ENCODE results near the gene FRMD7. TPM values are rescaled to one million over a fixed set of nuclear protein-coding genes. Genes with fewer than 3 reads are reported as not detected.
"Not testable (repeated sequence)": the region's sequence is repeated elsewhere in the genome, so short reads cannot be mapped to it uniquely, and the experiment has no call there.

FRMD7 gene
- total RNA-seq, 2 experiments from 2014 or later: not detected

DNA sequence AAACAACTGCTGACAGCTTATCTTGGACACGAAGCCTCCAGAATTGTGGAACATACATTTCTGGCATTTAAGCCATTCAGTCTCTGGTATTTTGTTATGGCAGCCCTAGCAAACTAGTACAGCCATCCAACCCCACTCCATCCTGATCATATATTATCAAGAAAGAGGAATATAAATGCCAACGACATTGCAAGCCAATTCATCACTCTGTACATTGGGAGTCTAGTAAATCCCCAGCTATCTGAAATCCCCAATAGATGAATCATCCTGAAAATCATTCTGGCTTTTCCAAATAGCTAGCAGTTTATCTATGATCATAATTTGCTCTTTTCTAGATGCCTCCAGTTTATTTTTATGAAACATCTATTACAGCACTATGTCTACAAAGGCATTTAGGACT, 41.1 kb downstream of the FRMD7 start:
- Mint-ChIP-seq H3K36me3 (ENCODE audit: low read depth) (no peaks in the 10 kb centered on the region), H3K4me3 (no peak overlapping the region), H3K9me3 (no peaks in the 10 kb centered on the region), H3K27ac (no peak overlapping the region), H3K27me3 (peaks cover 3% of the 10 kb centered on the region), H3K4me1 (peaks cover 11% of the 10 kb centered on the region)
- ChIA-PET CTCF (no interaction called here), POLR2A (no interaction called here)
- DNase-seq: no peak

DNA sequence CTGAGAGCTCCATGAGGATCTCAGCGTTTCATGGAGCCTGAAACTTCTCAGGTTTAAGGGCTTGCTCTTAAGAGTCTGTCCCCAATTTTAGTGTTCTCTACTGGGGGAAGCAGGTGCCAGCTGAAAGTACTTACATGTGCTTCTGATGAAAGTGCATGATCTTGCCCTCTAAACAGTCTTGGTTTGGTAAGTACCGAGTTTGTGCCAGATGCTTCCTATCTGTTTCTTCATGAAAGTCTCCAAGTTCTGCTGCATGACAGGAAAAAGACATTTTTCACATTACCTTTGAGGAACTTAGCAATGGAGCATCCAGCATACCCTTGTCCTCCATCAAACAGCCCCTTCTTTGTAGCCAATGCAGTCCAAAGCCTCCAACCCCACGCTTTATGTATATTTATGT, 42.0 kb downstream of the FRMD7 start:
- no peak overlapping the region for H3K4me3 Mint-ChIP-seq
- no peak overlapping the region for H3K27ac Mint-ChIP-seq
- H3K36me3 Mint-ChIP-seq (ENCODE audit: low read depth): no peaks in the 10 kb centered on the region
- H3K4me1 Mint-ChIP-seq: peaks cover 7% of the 10 kb centered on the region
- CTCF ChIA-PET: no interaction called here
- peaks cover 3% of the 10 kb centered on the region for H3K27me3 Mint-ChIP-seq
- no peaks in the 10 kb centered on the region for H3K9me3 Mint-ChIP-seq
- no peak for DNase-seq
- POLR2A ChIA-PET: no interaction called here

DNA sequence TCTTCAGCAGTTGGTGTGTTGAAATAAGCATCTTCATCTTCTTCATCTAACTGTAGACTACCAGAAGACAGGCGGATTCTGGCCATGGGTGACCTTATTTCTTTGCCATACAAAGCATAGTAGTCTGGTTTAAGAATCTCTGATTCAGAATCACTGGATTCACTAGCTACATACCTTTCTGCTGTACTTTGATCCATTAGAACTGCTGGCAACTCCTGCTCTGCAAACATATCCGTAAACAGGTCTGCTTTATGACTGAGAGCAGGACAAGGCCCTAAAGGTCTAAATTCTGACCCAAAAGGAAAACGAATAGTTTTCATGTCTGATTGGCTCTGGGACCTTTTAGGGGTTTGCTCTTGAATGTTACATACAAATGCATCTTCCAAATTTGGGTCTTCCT, 49.9 kb downstream of the FRMD7 start:
- POLR2A ChIA-PET: no interaction called here
- Mint-ChIP-seq H3K36me3 (ENCODE audit: low read depth) (peaks cover 5% of the 10 kb centered on the region), H3K4me1 (no peaks in the 10 kb centered on the region), H3K4me3 (no peak overlapping the region), H3K27ac (no peak overlapping the region), H3K27me3 (no peaks in the 10 kb centered on the region), H3K9me3 (no peaks in the 10 kb centered on the region)
- no peak for DNase-seq
- CTCF ChIA-PET: interaction anchor here (1.4 kb wide), 1 partner anchor 14 kb away, joined by 4 read pairs; no protein-coding TSS in a partner anchor

DNA sequence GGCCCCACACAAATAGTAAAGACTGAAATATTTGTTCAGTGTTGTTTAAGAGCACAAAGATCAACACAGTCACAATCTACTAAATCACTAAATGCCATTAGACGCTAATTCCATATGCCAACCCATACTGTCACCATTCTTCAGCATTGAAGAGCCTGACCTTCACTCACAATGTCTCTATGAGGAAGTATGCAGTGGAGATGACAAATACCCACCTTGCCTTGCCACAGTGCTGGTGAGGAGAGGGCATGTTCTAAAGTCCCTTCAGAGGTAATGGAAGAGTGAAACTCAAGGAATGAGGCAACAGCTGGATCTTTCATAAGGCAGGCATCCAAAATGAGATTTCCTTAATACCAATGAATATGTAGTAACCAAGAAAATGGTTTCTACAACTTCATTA, 50.4 kb downstream of the FRMD7 start:
- no peaks in the 10 kb centered on the region for H3K9me3 Mint-ChIP-seq
- no peak overlapping the region for H3K4me3 Mint-ChIP-seq
- DNase-seq: no peak
- H3K36me3 Mint-ChIP-seq (ENCODE audit: low read depth): peaks cover 7% of the 10 kb centered on the region
- no peak overlapping the region for H3K27ac Mint-ChIP-seq
- H3K27me3 Mint-ChIP-seq: no peaks in the 10 kb centered on the region
- H3K4me1 Mint-ChIP-seq: no peaks in the 10 kb centered on the region
- ChIA-PET POLR2A (no interaction called here), CTCF (no interaction called here)

DNA sequence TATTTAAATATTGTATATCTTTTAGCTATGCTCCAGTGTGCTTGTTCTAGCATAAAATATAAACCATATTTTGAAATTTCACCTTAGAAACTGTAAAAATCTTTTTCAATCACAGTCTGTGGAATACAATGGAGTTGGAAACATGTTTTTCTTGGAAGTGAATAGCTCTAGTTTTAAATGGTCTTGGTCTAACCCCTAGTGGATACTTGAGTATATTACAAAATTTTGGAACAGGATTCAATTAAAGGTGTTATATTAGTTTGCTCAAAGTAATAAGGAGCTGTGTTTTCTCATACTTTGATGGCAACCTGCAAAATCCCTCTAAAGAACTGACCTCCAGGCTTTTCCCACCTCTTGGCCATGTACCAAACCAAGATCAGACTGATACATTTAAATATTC, 56.6 kb downstream of the FRMD7 start:
- no peak overlapping the region for H3K4me3 Mint-ChIP-seq
- no peak for DNase-seq
- H3K27me3 Mint-ChIP-seq: no peaks in the 10 kb centered on the region
- no peaks in the 10 kb centered on the region for H3K4me1 Mint-ChIP-seq
- POLR2A ChIA-PET: interaction anchor here (1.4 kb wide), 1 partner anchor 50 kb away, joined by 3 read pairs; no protein-coding TSS in a partner anchor
- peaks cover 20% of the 10 kb centered on the region for H3K36me3 Mint-ChIP-seq (ENCODE audit: low read depth)
- H3K9me3 Mint-ChIP-seq: no peaks in the 10 kb centered on the region
- no peak overlapping the region for H3K27ac Mint-ChIP-seq
- CTCF ChIA-PET: interaction anchor here (0.8 to 2.2 kb wide), 9 partner anchors 11 to 230 kb away, joined by 3 to 7 read pairs (median 5); partner anchors contain the start of genes RAP2C and STK26

DNA sequence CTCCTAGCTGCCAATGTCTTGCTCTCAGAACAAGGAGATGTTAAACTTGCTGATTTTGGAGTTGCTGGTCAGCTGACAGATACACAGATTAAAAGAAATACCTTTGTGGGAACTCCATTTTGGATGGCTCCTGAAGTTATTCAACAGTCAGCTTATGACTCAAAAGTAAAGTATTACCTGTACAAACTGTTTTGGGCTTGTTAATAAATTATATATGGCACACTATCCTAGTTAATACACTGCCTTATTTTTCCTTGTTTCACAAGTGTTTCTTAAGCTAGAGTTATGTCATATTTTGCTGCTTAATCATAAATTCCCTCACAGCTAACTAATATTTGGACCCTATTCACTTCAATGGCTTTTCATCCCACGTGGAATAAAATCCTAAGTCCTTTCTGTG, 59.4 kb downstream of the FRMD7 start:
- Mint-ChIP-seq H3K27ac (no peak overlapping the region), H3K36me3 (ENCODE audit: low read depth) (peaks cover 15% of the 10 kb centered on the region), H3K4me3 (no peak overlapping the region), H3K27me3 (no peaks in the 10 kb centered on the region), H3K4me1 (no peaks in the 10 kb centered on the region), H3K9me3 (no peaks in the 10 kb centered on the region)
- POLR2A ChIA-PET: no interaction called here
- no peak for DNase-seq
- CTCF ChIA-PET: interaction anchor here (0.5 kb wide), 1 partner anchor 225 kb away, joined by 3 read pairs; no protein-coding TSS in a partner anchor

DNA sequence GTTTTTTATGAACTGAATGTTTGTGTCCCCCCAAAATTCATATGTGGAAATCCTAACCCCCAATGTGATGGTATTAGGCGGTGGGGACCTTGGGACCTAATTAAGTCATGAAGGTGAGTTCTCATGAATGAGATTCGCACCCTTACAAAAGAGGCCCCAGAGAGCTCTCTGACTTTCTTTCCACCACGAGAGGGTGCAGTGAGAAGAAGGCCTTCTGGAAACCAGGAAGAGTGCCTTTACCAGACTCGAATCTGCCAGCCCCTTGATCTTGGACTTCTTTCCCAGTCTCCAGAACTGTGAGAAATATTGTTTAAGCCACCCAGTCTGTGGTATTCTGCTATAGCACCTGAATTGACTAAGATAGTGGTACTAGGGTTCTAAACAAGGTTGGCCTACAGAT, 64.0 kb downstream of the FRMD7 start:
- POLR2A ChIA-PET: no interaction called here
- Mint-ChIP-seq H3K27ac (no peak overlapping the region), H3K4me1 (peaks cover 2% of the 10 kb centered on the region), H3K4me3 (no peak overlapping the region), H3K27me3 (no peaks in the 10 kb centered on the region), H3K9me3 (no peaks in the 10 kb centered on the region), H3K36me3 (ENCODE audit: low read depth) (peaks cover 6% of the 10 kb centered on the region)
- CTCF ChIA-PET: no interaction called here
- DNase-seq: no peak

DNA sequence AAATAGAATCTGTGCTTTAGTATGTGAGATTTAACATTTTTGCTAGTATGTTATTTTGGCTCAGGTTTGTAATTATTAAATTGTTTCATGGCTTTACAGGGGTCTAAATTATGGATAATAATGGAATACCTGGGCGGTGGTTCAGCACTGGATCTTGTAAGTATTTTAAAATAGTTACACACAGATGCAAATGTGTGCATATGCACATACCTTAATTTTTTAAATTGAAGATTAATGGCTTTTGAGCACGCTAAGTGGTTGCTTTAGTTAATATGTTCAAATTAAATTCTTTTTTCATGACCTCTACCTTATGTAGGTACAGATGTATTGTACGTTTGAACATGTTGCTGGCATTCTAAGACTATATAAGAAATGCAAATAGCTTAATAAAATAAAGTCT, 64.5 kb downstream of the FRMD7 start:
- Mint-ChIP-seq H3K27ac (no peak overlapping the region), H3K4me1 (peaks cover 2% of the 10 kb centered on the region), H3K9me3 (no peaks in the 10 kb centered on the region), H3K4me3 (no peak overlapping the region), H3K36me3 (ENCODE audit: low read depth) (peaks cover 2% of the 10 kb centered on the region), H3K27me3 (no peaks in the 10 kb centered on the region)
- no peak for DNase-seq
- ChIA-PET CTCF (no interaction called here), POLR2A (no interaction called here)

DNA sequence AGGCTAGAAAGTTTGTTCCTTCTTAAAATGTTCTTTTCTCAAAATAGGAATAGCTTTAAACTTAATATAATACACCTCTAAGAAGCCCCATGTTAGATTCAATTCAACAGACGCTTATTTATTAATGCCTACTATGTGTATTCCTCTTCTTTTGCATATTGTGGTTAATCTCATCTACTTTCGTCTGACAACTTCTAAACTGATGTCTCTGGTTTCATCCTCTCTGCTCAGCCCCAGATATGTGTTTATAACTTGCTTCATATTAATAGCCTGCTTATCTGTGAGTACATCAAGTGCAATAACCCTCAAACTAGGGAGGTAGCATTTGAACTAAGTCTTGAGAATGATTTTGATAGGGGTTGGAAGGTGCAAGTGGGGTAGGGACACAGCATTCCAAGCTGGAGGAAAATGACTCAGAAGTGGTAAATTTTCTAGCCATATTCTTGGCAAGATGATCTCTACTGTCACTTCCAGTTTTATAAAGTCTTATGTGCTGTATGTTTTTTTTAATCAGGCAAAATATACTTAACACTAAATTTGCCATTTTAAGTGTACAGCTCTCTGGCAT, 67.8 kb downstream of the FRMD7 start:
- H3K4me1 Mint-ChIP-seq: peaks cover 2% of the 10 kb centered on the region
- no peak overlapping the region for H3K27ac Mint-ChIP-seq
- DNase-seq: no peak
- ChIA-PET CTCF (interaction anchor here (2.1 kb wide), 1 partner anchor 11 kb away, joined by 5 read pairs; no protein-coding TSS in a partner anchor), POLR2A (interaction anchor here (0.6 kb wide), 1 partner anchor 1545 kb away, joined by 3 read pairs; no protein-coding TSS in a partner anchor)
- no peaks in the 10 kb centered on the region for H3K27me3 Mint-ChIP-seq
- peaks cover 6% of the 10 kb centered on the region for H3K36me3 Mint-ChIP-seq (ENCODE audit: low read depth)
- H3K4me3 Mint-ChIP-seq: no peak overlapping the region
- no peaks in the 10 kb centered on the region for H3K9me3 Mint-ChIP-seq

DNA sequence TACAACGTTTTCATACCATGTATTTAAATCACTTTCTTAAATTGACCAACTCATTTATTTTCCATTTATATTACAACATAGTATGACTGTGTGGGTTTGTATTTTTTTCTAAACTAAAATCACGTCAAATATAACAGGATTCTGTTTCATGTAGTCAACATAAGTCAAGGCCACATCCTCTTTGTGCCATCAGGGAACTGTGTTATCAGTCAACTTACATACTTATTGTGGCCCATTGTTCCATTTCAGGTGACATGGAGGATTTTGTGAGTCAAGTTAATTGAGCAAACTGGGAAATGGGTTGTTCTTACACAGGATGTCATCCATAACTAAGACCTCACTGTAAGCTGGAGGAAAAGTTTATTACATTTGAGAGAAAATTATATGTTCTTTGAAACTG, 68.8 kb downstream of the FRMD7 start:
- peaks cover 2% of the 10 kb centered on the region for H3K4me1 Mint-ChIP-seq
- no peak overlapping the region for H3K4me3 Mint-ChIP-seq
- no peaks in the 10 kb centered on the region for H3K27me3 Mint-ChIP-seq
- DNase-seq: no peak
- H3K9me3 Mint-ChIP-seq: no peaks in the 10 kb centered on the region
- peaks cover 6% of the 10 kb centered on the region for H3K36me3 Mint-ChIP-seq (ENCODE audit: low read depth)
- CTCF ChIA-PET: interaction anchor here (2.1 kb wide), 1 partner anchor 12 kb away, joined by 5 read pairs; no protein-coding TSS in a partner anchor
- POLR2A ChIA-PET: no interaction called here
- H3K27ac Mint-ChIP-seq: no peak overlapping the region

DNA sequence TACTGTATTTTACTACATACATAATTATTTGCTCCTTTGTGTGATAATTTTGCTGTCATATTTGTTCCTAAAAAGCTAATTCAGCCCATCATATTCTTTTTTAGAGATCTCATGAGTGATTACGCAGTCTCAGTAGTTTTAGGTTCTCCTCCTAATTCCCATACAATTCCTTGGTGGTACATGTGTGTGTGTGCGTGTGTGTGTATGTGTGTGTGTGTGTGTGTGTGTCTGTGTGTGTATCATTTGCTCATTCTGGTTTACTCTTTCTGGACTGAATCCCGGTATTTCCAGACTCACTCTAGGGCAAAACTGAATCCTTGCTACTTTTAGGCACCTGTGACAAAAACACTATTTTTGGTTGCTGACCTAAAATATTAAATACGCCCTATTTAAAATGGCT, 69.8 kb downstream of the FRMD7 start:
- Mint-ChIP-seq H3K4me1 (peaks cover 2% of the 10 kb centered on the region), H3K27ac (no peak overlapping the region), H3K27me3 (no peaks in the 10 kb centered on the region), H3K36me3 (ENCODE audit: low read depth) (peaks cover 6% of the 10 kb centered on the region), H3K9me3 (no peaks in the 10 kb centered on the region), H3K4me3 (no peak overlapping the region)
- CTCF ChIA-PET: no interaction called here
- POLR2A ChIA-PET: no interaction called here
- DNase-seq: no peak

DNA sequence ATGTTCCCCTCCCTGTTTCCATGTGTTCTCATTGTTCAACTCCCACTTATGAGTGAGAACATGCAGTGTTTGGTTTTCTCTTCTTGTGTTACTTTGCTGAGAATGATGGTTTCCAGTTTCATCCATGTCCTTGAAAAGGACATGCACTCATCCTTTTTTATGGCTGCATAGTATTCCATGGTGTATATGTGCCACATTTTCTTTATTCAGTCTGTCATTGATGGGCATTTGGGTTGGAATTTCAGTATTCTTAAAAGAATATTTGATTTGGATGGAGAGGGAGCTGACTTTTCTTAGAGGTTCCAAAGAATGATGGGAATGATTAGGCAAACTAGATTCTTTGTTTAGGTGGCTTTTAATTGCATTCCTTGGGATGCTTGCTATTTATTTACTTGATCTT, 76.0 kb downstream of the FRMD7 start:
- POLR2A ChIA-PET, DNase-seq, H3K9me3 Mint-ChIP-seq, H3K4me1 Mint-ChIP-seq, CTCF ChIA-PET, H3K4me3 Mint-ChIP-seq, H3K27ac Mint-ChIP-seq, H3K27me3 Mint-ChIP-seq: not testable (repeated sequence)
- peaks cover 15% of the 10 kb centered on the region for H3K36me3 Mint-ChIP-seq (ENCODE audit: low read depth)

DNA sequence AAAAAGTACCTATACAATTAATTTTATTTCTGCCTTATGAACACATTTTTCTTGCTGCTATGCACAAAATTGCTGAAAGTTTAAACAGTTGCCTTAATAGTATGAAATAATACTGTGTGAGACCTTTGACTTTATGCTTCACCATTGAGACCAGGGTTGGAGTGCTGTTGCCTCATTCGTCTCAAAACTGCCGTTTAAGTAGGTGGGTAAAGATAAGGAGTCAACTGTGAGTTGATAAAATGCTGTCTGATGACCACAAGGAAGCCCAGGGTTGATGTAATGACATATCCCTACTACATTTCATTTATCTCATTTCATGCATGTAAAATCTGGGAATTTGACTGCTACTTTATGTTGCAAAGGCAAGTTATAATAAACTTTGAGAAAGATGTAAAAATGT, 81.3 kb downstream of the FRMD7 start:
- Mint-ChIP-seq H3K27me3 (no peaks in the 10 kb centered on the region), H3K27ac (no peak overlapping the region), H3K4me3 (no peak overlapping the region), H3K9me3 (no peaks in the 10 kb centered on the region), H3K36me3 (ENCODE audit: low read depth) (peaks cover 8% of the 10 kb centered on the region), H3K4me1 (peaks cover 4% of the 10 kb centered on the region)
- CTCF ChIA-PET: no interaction called here
- POLR2A ChIA-PET: no interaction called here
- no peak for DNase-seq

DNA sequence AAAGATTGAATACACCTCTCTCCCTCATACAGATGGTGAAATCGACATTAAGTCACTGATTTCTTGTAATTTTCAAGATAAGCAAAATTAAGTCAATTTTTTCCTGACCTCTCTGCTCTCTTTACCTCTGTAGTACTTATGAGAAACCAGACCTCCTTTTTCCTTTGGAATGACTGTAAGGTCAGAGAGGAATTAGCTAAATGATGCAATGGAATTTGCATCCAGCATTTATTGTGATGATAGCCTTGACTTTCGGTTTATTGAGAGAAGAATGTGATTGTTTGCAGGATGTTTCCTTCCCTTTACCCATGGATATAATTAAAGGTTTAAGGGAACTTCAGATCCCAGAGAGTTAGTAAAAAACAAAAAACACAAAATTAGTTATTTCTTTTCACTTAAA, 82.4 kb downstream of the FRMD7 start:
- Mint-ChIP-seq H3K4me3 (no peak overlapping the region), H3K4me1 (peaks cover 6% of the 10 kb centered on the region), H3K27ac (no peak overlapping the region), H3K27me3 (no peaks in the 10 kb centered on the region), H3K36me3 (ENCODE audit: low read depth) (peaks cover 6% of the 10 kb centered on the region), H3K9me3 (no peaks in the 10 kb centered on the region)
- ChIA-PET CTCF (no interaction called here), POLR2A (no interaction called here)
- no peak for DNase-seq
